ENCODE measurements around the gene CDC6. TPM values are rescaled to one million over a fixed set of nuclear protein-coding genes. Genes with fewer than 3 reads are reported as not detected.

The CDC6 gene
- total RNA-seq, 2 donors from 2014 or later, result 0.71 to 6.8 TPM

GRCh38 chr17:40244255-40244654 is 43.4 kb upstream of the CDC6 start:
- Histone ChIP-seq H3K27me3 (replicated peaks; ENCODE audit: insufficient read depth) (no peaks in the 10 kb centered on the region), H3K4me1 (ENCODE audit: control insufficient read depth in 1 of 2, low read depth in 2 of 2) (peaks cover 0 to 6% of the 10 kb centered on the region in 2 donors), H3K4me3 (no peak overlapping the region), H3K36me3 (no peaks in the 10 kb centered on the region), H3K9me3 (no peaks in the 10 kb centered on the region), H3K27ac (no peak overlapping the region)
- ATAC-seq (ENCODE audit: insufficient number of reproducible peaks, low FRiP score, low read depth) (no peak), DNase-seq (ENCODE audit: low spot score) (no peak)
- no peak for TF ChIP-seq CTCF (IDR thresholded peaks at IDR 0.05)

GRCh38 chr17:40247926-40248495 is 39.7 kb upstream of the CDC6 start:
- DNase-seq (ENCODE audit: low spot score), result no peak

GRCh38 chr17:40248507-40248906 is 39.2 kb upstream of the CDC6 start:
- no peak for ATAC-seq (ENCODE audit: insufficient number of reproducible peaks, low FRiP score, low read depth)
- peaks cover 11 to 19% of the 10 kb centered on the region in 2 donors for H3K4me1 ChIP-seq (ENCODE audit: control insufficient read depth in 1 of 2, low read depth in 2 of 2)
- no peak for TF ChIP-seq CTCF (IDR thresholded peaks at IDR 0.05)
- no peak for DNase-seq (ENCODE audit: low spot score)
- no peaks in the 10 kb centered on the region for H3K27me3 ChIP-seq (replicated peaks; ENCODE audit: insufficient read depth)
- H3K36me3 ChIP-seq, result no peaks in the 10 kb centered on the region
- no peaks in the 10 kb centered on the region for H3K9me3 ChIP-seq
- H3K27ac ChIP-seq, result no peak overlapping the region
- no peak overlapping the region for H3K4me3 ChIP-seq

More at GRCh38 chr17:40247926-40248495, 39.7 kb upstream of the CDC6 start:
- H3K9me3 ChIP-seq, result no peaks in the 10 kb centered on the region
- no peaks in the 10 kb centered on the region for H3K36me3 ChIP-seq
- H3K27me3 ChIP-seq (replicated peaks; ENCODE audit: insufficient read depth), result no peaks in the 10 kb centered on the region
- peaks cover 11 to 19% of the 10 kb centered on the region in 2 donors for H3K4me1 ChIP-seq (ENCODE audit: control insufficient read depth in 1 of 2, low read depth in 2 of 2)
- no peak for ATAC-seq (ENCODE audit: insufficient number of reproducible peaks, low FRiP score, low read depth)
- no peak overlapping the region for H3K4me3 ChIP-seq
- TF ChIP-seq CTCF (IDR thresholded peaks at IDR 0.05), result no peak
- no peak overlapping the region for H3K27ac ChIP-seq

GRCh38 chr17:40251576-40251975 is 36.1 kb upstream of the CDC6 start:
- H3K36me3 ChIP-seq, result peaks cover 3% of the 10 kb centered on the region

GRCh38 chr17:40253565-40253964 is 34.1 kb upstream of the CDC6 start:
- peaks cover 11 to 19% of the 10 kb centered on the region in 2 donors for H3K4me1 ChIP-seq (ENCODE audit: control insufficient read depth in 1 of 2, low read depth in 2 of 2)
- no peak overlapping the region for H3K27ac ChIP-seq
- H3K36me3 ChIP-seq, result peaks cover 21% of the 10 kb centered on the region
- ATAC-seq (ENCODE audit: insufficient number of reproducible peaks, low FRiP score, low read depth) (no peak), DNase-seq (ENCODE audit: low spot score) (no peak)
- no peak overlapping the region for H3K4me3 ChIP-seq
- no peaks in the 10 kb centered on the region for H3K27me3 ChIP-seq (replicated peaks; ENCODE audit: insufficient read depth)
- TF ChIP-seq CTCF (IDR thresholded peaks at IDR 0.05), result no peak
- H3K9me3 ChIP-seq, result no peaks in the 10 kb centered on the region

More at GRCh38 chr17:40251576-40251975, 36.1 kb upstream of the CDC6 start:
- Histone ChIP-seq H3K27ac (no peak overlapping the region), H3K4me3 (no peak overlapping the region), H3K9me3 (no peaks in the 10 kb centered on the region), H3K27me3 (replicated peaks; ENCODE audit: insufficient read depth) (no peaks in the 10 kb centered on the region), H3K4me1 (ENCODE audit: control insufficient read depth in 1 of 2, low read depth in 2 of 2) (peaks cover 11 to 19% of the 10 kb centered on the region in 2 donors)
- no peak for ATAC-seq (ENCODE audit: insufficient number of reproducible peaks, low FRiP score, low read depth)
- DNase-seq (ENCODE audit: low spot score), result no peak
- no peak for TF ChIP-seq CTCF (IDR thresholded peaks at IDR 0.05)

All from thoracic aorta (tissue), 2 donors.